Measurements from ENCODE around the gene PPP1R13L.

Gene PPP1R13L

DNA sequence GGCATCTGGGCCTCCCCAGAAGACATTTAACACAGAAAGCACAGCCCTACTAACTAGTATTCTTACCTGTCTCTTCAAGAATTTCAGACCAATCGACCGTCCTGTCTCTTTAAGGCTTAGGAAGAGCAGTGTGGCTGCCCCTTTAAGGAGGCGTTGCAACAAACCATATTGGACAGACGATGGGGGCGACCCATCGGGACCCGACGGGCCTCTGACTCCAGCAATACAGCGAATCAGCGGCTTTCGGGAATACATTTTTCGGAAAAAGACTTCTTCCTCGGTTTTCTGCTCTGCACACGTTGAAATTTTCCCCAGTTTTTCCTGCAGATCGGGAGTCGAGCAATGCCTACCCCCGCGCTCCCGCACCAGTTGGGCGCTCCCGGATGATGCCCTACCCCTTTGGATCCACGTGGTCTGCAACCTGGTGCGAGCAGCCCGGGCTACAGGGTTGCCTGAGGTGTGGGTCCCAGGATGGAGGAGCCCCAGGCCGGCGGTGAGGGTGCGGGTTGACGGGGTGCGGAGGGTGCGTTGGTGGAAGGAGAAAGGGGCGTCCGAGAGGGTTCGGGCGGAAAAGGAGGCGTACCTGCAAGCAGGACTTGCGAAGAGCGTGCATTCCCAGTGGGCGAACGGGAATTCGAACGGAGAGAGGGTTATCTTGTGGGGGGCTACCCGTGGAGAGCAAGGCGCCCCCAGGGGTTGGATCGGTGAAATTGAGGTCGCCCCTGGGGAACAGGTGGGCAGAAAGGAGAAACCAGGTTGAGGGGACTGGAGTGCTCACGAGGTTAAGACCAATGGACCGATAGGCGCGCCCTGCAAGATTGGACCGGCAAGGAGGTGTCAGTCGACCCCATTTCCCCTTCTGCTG lies 1.6 kb upstream of the PPP1R13L start, which contains the start of gene POLR1G:
Gene POLR1G, plus strand, starts transcription at position 419 of the 865 bp plus-strand sequence. Its CDS starts 53 bp downstream, at position 472.
- DNase-seq = peak; percentile 75 to 97 (median 88)

- DNase-seq = peak; percentile 49 to 97 (median 82)
These were observed 761 bp upstream of the PPP1R13L start for GRCh38 chr19:45405435-45406225.

DNA sequence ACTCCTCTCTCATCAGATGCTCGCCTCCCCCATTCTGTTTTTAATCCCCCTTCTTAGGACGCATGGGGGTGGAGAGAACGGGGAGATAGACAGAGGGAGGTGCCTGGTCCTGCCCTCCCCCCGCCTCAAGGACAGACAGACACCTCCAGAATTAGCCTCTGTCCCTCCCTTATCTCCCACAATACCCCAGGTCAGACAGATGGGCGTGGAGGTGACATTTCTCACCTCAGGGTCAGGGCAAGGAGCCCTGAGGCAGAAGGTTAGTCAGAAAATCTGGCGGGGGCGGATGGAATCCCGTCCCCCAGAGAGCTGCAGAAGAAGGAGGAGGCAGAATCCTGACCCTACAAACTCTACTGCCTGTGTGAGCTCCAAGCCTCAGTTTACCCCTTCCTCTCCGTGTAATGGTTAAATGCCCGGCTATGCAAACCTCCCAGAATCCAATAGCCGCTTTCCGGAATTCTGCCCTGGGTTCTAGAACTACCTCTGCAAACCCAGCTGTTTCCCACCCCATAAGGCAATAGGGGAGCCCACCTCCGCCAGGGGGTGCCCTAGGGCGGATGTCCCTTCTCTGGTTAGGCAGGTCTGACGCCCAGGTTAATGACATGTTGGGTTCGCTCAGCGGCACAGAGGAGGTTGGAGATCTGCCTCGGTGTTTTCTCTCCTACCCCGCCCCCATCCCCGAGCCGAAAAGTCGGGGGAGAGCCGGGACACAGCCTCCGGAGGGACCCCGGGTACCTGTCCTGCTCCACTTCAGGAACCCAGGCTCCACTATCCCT lies 900 bp downstream of the PPP1R13L start:
- DNase-seq = no peak

DNA sequence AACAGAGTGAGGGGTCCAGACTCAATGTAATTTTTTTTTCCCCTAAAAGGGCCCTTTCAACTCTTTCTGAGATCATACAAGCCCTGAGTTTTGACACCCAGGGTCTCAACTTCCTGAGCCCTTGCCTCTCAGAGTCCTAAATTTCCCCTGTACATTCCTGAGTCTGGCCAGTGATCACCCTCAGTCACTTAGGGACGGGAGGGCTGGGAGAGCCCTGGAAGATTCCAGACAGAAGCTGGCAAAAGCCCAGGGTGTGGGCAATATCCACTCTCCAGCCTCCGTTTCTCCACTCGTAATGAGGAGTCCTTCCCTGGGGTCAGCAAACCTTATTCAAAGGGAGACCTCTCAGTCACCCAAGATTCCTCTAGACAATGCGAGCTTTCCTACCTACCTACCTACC lies 1.6 kb downstream of the PPP1R13L start:
- no peak for DNase-seq

DNA sequence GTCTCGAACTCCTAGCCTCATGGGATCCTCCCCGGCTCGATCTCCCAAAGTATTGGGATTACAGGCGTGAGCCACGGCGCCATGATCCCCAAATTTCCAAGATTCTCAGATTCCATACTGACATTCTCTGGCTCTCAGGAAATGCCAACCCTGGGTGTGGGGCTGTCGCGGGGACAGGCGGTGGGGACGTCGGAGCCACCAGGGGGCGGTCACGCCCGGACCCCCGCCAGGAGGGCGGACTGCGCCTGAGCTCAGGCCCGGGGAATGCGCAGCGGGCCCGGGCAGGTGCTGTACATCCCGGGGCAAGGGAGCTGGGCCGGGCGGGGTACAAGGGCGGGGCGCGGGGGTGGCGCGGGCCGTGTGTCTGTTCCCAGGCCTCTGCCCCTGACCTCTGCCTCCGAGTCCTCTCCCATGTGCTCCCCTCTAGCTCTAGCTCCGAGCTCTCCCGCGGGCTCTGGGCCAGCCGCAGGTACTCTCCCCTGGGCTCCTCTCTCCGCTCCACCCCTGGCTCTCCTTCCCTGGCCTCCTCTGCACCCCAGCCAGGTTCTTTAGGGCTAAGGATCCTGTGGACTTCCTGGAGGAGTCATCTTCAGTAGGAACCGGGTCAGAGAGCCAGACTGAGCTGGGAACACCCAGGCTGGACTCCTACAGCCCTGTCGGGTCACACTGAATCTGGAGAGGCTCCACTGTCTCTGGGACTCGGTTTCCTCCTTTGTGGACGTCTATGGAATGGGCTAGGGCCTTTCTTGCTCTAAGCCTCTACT lies 2.4 kb downstream of the PPP1R13L start:
- no peak for DNase-seq

DNA sequence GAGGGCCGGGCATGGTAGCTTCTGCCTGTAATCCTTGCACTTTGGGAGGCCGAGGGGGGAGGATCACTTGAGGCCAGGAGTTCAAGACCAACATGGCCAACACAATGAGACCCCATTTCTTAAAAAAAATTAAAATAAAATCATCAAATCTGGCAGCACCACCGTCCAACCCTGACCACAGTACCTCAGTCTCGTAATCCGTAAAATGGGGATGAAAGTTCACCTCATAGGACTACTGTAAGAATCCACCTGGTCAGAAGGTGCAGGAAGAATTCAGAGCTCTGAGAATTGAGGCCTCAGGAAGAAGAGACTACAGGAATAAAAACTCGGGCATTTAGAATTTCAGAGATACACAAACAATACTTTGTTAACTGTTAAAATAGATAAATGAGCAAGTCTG lies 3.1 kb downstream of the PPP1R13L start:
- no peak for DNase-seq

DNA sequence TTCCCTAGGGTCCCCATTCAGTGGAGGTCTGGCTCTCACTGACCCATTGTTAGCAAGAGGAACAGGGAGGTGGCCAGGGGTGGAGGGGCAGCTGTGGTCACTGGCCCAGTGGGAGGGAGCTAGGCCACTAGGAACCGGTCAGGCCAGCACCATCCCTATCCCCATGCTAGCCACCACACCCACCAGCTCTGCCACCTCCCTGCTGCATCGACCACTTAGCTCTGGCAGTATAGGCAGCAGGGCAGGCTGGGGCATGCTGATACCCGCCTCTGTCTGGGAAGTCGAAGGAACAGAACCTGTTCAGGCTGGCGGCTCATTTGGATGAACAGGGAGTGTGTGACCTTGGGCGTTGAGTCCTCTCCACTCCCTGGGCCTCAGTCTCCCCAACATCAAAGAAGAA lies 4.7 kb downstream of the PPP1R13L start:
- DNase-seq = no peak

- DNase-seq = no peak
These were observed 8.8 kb downstream of the PPP1R13L start for GRCh38 chr19:45395821-45396617.

GRCh38 chr19:45391871-45392665 lies 12.8 kb downstream of the PPP1R13L start:
- DNase-seq = no peak

DNA sequence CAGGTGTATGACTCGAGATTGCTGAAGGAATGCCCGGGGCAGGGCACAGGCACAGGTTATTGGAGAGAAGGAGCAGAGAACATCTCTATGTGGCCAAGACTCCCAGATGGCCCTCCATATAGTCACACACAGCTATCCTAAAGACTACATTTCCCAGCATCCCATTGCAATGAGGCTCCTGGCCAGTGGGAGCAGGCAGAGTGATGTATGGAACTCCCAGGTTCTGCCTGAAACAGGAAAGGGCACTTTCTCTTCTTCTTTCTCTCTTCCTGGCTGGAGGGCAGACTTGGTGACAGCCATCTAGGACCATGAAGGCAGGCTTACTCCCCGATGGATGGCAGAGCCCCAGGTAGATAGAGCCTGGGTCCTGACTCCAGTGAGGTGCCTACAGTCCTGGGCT lies 13.5 kb downstream of the PPP1R13L start:
- DNase-seq = no peak

DNA sequence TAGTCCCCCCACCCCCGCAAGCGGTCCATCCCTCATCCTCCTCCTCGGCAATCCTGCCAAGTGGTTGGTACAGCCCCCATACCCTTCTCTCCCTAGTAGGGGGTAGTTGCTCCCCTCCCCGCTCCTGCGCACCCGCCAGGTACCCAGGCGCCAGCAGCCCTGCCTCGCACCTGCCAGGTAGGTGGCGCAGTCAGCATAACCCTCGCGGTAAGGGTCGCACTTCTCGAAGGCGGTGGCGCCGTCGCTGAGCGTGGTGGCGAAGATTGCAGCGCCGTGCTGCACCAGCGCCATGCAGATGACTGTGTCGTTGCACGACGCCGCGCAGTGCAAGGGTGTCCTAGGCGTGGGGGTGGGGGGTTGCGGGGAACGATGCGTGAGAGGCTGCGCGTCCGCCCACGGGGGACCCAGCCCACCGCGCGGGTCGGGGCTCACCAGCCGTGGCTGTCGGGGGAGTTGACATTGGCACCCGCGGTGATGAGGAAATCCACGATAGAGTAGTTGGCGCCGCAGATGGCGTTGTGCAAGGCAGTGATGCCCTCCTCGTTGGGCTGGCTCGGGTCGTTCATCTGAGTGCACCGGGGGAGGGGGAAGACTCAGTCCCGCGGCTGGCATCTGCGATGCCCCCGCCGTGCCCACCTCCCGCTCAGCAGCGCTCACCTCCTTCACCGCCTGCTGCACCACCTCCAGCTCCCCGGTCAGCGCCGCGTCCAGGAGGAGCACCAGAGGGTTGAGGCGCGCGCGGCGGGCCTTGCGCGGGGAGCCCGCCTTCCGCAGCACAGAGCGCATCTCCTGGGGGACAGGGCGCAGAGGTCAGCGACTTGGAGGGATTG lies 19.3 kb downstream of the PPP1R13L start:
- DNase-seq = no peak

DNA sequence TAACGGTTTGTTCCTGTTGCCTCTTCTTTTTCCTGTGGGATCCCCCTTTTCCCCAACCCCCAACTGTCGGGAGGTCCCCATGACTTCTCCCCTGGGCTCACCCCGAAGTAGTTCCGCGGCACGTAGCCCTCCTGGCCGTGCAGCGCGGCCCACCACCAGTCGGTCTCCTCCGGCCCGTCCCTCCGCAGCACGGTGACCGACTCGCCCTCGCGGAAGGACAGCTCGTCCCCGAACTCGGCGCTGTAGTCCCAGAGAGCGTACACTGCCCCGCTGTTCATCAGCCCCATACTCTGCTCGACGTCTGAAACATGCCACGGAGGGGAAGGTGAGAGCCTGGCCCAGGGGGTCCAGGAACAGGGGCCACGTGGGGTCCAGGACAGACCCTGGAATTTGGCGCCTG lies 22.4 kb downstream of the PPP1R13L start:
- no peak for DNase-seq

DNA sequence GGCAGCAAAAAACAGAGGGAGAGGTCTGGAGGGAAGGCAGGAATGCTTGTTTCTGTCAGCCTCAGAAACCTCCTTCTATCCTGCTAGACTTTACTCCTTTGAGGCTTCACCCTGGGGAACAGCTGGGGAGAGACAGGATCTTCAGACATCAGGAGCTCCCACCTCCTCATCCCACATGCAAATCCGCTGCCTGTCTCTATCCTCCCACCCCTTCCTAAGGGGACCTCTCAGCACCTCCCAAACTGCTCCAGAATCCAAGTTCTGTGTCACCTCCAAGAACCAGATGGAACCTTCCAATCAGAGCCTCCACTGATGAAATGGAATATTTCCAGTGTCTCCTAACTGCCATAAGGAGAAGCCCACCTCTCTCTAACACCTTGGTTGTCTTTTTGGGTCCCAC lies 24.8 kb downstream of the PPP1R13L start:
- no peak for DNase-seq

DNA sequence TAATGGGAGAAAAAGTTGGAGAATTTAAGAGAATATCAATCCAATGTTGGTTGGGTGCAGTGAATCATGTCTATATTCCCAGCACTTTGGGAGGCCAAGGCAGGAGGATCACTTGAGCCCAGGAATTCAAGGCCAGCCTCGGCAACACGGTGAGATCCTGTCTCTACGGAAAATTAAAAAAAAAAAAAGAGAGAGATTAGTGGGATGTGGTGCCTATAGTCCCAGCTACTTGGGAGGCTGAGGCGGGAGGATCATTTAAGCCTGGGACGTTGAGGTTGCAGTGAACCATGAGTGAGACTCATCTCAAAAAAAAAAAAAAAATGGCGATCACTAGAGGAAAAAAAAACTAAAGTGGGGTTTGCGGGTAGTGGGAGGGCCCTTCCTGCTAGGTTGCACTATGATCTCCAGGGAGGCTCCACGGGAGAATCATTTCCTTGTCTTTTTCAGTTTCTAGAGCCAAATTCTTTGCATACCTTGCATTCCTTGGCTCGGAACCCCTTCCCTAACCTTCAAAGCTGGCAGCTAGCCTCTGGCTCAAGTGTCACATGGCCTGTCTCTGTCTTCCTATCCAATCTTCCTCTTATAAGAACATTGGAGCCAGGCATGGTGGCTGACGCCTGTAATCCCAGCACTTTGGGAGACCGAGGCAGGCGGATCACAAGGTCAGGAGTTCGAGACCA lies 28.7 kb downstream of the PPP1R13L start:
- DNase-seq = no peak

- peak; percentile 83 to 99 (median 98) for DNase-seq
These were observed 34.3 kb downstream of the PPP1R13L start, which contains the start of gene ERCC2 for GRCh38 chr19:45370410-45371204. TSS of gene ERCC2 (minus strand) at chr19:45370573. CDS start at chr19:45370540, 33 bp downstream.

- no peak for DNase-seq
These were observed 36.0 kb downstream of the PPP1R13L start for GRCh38 chr19:45368737-45369340.

DNA sequence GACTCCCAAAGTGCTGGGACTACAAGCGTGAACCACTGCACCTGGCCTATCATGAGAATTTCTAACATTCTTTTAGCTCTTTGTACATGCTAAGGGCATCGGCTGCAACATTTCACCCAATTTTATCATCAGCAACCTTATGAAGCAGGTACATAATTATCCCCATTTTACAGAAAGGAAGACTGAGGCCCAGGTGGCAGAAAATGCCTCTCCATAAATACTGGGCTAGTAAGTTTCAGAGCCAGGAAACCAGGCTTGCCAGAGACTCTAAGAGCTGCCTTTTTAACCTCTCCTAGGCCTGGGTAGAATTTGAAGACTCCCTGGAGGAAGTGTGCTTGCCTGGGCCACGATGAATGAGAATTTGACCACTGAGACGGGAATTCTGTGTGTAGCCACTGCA lies 36.7 kb downstream of the PPP1R13L start:
- DNase-seq = no peak

Data from C1 segment of cervical spinal cord (tissue), 14 donors.